AG09319 (cell line): ENCODE measurements around the gene MRPL44.

ENCODE experiments used
- DNase-seq: peaks from one replicate; pipeline ENCODE4 v3.0.0-alpha.2; 2010; ENCODE audit warnings: low read depth; ENCODE audit errors: extremely low read depth
- TF ChIP-seq, protein P1 (sequence below): IDR thresholded peaks from 2 replicates; pipeline ENCODE4 v1.5.1; 2011; ENCODE audit warnings: low read depth, mild to moderate bottlenecking, inconsistent platforms, low read length, moderate library complexity

Gene MRPL44

GRCh38 chr2:223972656-223973102 is 15.4 kb downstream of the MRPL44 start:
- no peak for DNase-seq
- TF ChIP-seq, protein P1, sequence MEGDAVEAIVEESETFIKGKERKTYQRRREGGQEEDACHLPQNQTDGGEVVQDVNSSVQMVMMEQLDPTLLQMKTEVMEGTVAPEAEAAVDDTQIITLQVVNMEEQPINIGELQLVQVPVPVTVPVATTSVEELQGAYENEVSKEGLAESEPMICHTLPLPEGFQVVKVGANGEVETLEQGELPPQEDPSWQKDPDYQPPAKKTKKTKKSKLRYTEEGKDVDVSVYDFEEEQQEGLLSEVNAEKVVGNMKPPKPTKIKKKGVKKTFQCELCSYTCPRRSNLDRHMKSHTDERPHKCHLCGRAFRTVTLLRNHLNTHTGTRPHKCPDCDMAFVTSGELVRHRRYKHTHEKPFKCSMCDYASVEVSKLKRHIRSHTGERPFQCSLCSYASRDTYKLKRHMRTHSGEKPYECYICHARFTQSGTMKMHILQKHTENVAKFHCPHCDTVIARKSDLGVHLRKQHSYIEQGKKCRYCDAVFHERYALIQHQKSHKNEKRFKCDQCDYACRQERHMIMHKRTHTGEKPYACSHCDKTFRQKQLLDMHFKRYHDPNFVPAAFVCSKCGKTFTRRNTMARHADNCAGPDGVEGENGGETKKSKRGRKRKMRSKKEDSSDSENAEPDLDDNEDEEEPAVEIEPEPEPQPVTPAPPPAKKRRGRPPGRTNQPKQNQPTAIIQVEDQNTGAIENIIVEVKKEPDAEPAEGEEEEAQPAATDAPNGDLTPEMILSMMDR = no peak

DNA sequence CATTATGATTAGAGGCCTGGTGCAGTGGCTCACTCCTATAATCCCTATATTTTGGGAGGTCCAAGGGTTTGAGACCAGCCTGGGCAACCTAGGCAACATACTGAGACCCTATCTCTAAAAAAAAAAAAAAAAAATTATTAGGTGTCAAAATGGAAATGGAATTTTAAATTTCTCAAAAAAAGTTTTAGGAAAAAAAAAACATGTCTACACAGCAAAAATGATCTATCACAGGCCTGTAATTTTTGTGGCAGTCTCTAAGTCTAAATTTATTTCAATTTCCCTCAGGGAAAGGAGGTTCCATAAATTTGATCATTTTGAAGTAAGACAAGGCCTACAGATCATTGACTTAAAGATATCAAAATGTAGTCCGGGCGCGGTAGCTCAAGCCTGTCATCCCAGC is 16.3 kb downstream of the MRPL44 start:
- TF ChIP-seq, protein P1 = no peak
- no peak for DNase-seq

GRCh38 chr2:223976635-223977226 is 19.5 kb downstream of the MRPL44 start:
- no peak for DNase-seq
- TF ChIP-seq, protein P1 = no peak

- TF ChIP-seq, protein P1 = no peak
- no peak for DNase-seq
These were observed 21.2 kb downstream of the MRPL44 start for GRCh38 chr2:223978451-223978850.

- TF ChIP-seq, protein P1 = no peak
These were observed 22.6 kb downstream of the MRPL44 start for GRCh38 chr2:223979730-223980396.

GRCh38 chr2:223980397-223980735 is 23.1 kb downstream of the MRPL44 start:
- DNase-seq = no peak
- TF ChIP-seq, protein P1 = no peak

More at GRCh38 chr2:223979730-223980396, 22.6 kb downstream of the MRPL44 start:
- no peak for DNase-seq

DNA sequence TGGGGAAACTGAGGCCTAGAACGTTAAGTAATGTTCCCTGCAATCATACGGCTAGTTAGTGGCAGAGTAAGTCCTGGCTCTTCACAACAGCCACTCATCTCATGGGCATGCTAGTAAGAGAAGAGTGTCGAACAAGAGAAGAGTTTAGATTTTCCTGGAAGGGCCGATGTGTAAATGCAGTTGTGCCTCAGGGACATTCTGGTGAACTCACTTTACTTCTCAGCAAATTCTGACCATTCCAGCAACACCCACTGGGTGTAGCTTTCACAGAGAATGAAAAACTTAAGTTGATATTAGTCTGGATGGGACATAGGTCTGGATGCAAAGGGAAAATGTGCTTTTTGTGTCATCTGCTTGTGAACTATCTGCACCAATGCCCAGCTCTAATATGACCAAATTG is 23.5 kb downstream of the MRPL44 start:
- DNase-seq = no peak
- TF ChIP-seq, protein P1 = no peak
